HepG2 (cell line): ENCODE results near the gene SLC22A23. TPM values are rescaled to one million over a fixed set of nuclear protein-coding genes. Genes with fewer than 3 reads are reported as not detected.

ENCODE experiments used
- ARNT2 ChIP-seq: sonication (generic); formaldehyde crosslinking; IDR thresholded peaks from 2 replicates; pipeline ENCODE4 v1.8.0; 2022; ENCODE audit warnings: mild to moderate bottlenecking, low read depth, missing genetic modification reagents, moderate library complexity
- BCL6 ChIP-seq: IDR thresholded peaks from 2 replicates; pipeline ENCODE4 v1.6.1; 2016; ENCODE audit warnings: missing genetic modification reagents, missing compliant biosample characterization
- HES4 ChIP-seq: sonication (generic); formaldehyde crosslinking; IDR thresholded peaks from 2 replicates; pipeline ENCODE4 v1.9.0; 2021; ENCODE audit warnings: mild to moderate bottlenecking, missing genetic modification reagents, borderline replicate concordance
- KLF9 ChIP-seq: IDR thresholded peaks from 2 replicates; pipeline ENCODE4 v1.6.1; 2016; ENCODE audit warnings: low read depth
- LCORL ChIP-seq, 2 experiments: fragments of 450-650 bp in 1 of 2; sonication (generic) in 1 of 2; formaldehyde crosslinking in 1 of 2; IDR thresholded peaks; 2 replicates each; pipeline versions ENCODE4 v1.5.0 to v1.6.1; 2017 to 2020; ENCODE audit warnings: antibody characterized with exemption in 1 of 2, missing genetic modification reagents in 1 of 2
- NFKB2 ChIP-seq: sonication (generic); formaldehyde crosslinking; IDR thresholded peaks from 2 replicates; pipeline ENCODE4 v1.4.0; 2020; ENCODE audit warnings: missing genetic modification reagents, borderline replicate concordance
- PCBP2 ChIP-seq: fragments of 200-400 bp; formaldehyde crosslinking; optimal IDR thresholded peaks from 2 replicates; pipeline ENCODE3; 2018; ENCODE audit warnings: low read length, low read depth; ENCODE audit not compliant: poor library complexity, severe bottlenecking
- REPIN1 ChIP-seq: sonication (generic); formaldehyde crosslinking; IDR thresholded peaks from 2 replicates; pipeline ENCODE4 v1.8.0; 2022; ENCODE audit warnings: missing genetic modification reagents, low read depth, mild to moderate bottlenecking, borderline replicate concordance
- SMYD3 ChIP-seq: sonication (generic); formaldehyde crosslinking; IDR thresholded peaks from 2 replicates; pipeline ENCODE4 v1.8.1; 2023; ENCODE audit warnings: mild to moderate bottlenecking, missing genetic modification reagents
- STAT5B ChIP-seq: sonication (generic); formaldehyde crosslinking; IDR thresholded peaks from 2 replicates; pipeline ENCODE4 v1.4.0; 2020; ENCODE audit warnings: missing genetic modification reagents
- ZC3H4 ChIP-seq: sonication (generic); formaldehyde crosslinking; IDR thresholded peaks from 2 replicates; pipeline ENCODE4 v1.4.0; 2020; ENCODE audit warnings: missing genetic modification reagents, borderline replicate concordance
- ZHX1 ChIP-seq: sonication (generic); formaldehyde crosslinking; IDR thresholded peaks from 2 replicates; pipeline ENCODE4 v1.8.1; 2022; ENCODE audit warnings: low read depth, mild to moderate bottlenecking, missing genetic modification reagents
- ZIK1 ChIP-seq: sonication (generic); formaldehyde crosslinking; IDR thresholded peaks from 2 replicates; pipeline ENCODE4 v1.5.0; 2020; ENCODE audit warnings: mild to moderate bottlenecking, low read depth, missing genetic modification reagents, borderline replicate concordance
- ZMYM2 ChIP-seq: sonication (generic); formaldehyde crosslinking; IDR thresholded peaks from 2 replicates; pipeline ENCODE4 v1.8.0; 2022; ENCODE audit warnings: mild to moderate bottlenecking, missing genetic modification reagents
- ZMYM4 ChIP-seq: sonication (generic); formaldehyde crosslinking; IDR thresholded peaks from 2 replicates; pipeline ENCODE4 v1.8.1; 2023; ENCODE audit warnings: mild to moderate bottlenecking, missing genetic modification reagents
- ZNF24 ChIP-seq: fragments of 450-650 bp; IDR thresholded peaks from 2 replicates; pipeline ENCODE4 v1.6.1; 2017; ENCODE audit warnings: antibody characterized with exemption, mild to moderate bottlenecking
- ZNF337 ChIP-seq: sonication (generic); formaldehyde crosslinking; IDR thresholded peaks from 2 replicates; pipeline ENCODE4 v1.5.1; 2020; ENCODE audit warnings: missing genetic modification reagents, low read depth, mild to moderate bottlenecking, borderline replicate concordance
- ZNF350 ChIP-seq: sonication (generic); formaldehyde crosslinking; IDR thresholded peaks from 2 replicates; pipeline ENCODE4 v1.4.0; 2020; ENCODE audit warnings: mild to moderate bottlenecking, low read depth, missing genetic modification reagents, borderline replicate concordance
- ZNF496 ChIP-seq: sonication (generic); formaldehyde crosslinking; IDR thresholded peaks from 2 replicates; pipeline ENCODE4 v1.8.1; 2023; ENCODE audit warnings: mild to moderate bottlenecking, moderate library complexity, missing genetic modification reagents; ENCODE audit not compliant: insufficient replicate concordance
- polyA plus RNA-seq, 8 experiments: library from polyadenylated mRNA; depleted of rRNA in 3 of 8; stranded (reverse) in 7 of 8; unstranded in 1 of 8; fragments of >200 nt; fragmentation: Illumina TruSeq in 4 of 8; extraction: Trizol in 4 of 8; gene quantifications; 2 replicates each; pipeline versions ENCODE4 v1.2.1 to v1.2.3, GENCODE V29; 2011 to 2016; ENCODE audit warnings: low read depth in 4 of 8, missing spikeins in 1 of 8, mixed read lengths in 1 of 8; ENCODE audit not compliant: insufficient read depth in 1 of 8
- total RNA-seq, 5 experiments: library from RNA; depleted of rRNA; stranded (reverse); fragments of >200 nt; fragmentation: Illumina TruSeq; extraction: Trizol; gene quantifications; 2 replicates each; pipeline ENCODE4 v1.2.3, GENCODE V29; 2016; ENCODE audit warnings: low read depth in 1 of 5
- TF ChIP-seq, protein P1 (sequence below): sonication (generic); formaldehyde crosslinking; IDR thresholded peaks from 2 replicates; pipeline ENCODE4 v1.4.0; 2020; ENCODE audit warnings: missing genetic modification reagents, borderline replicate concordance
- TF ChIP-seq, protein P2 (sequence below): sonication (generic); formaldehyde crosslinking; IDR thresholded peaks from 2 replicates; pipeline ENCODE4 v1.5.0; 2020; ENCODE audit warnings: mild to moderate bottlenecking, missing genetic modification reagents, borderline replicate concordance

The SLC22A23 gene
- total and polyA plus RNA-seq, 2 of the 13 experiments (the other 11 are each of a cell fraction or from before 2014, with no cell fraction given), result 11.8 to 17.5 TPM

DNA sequence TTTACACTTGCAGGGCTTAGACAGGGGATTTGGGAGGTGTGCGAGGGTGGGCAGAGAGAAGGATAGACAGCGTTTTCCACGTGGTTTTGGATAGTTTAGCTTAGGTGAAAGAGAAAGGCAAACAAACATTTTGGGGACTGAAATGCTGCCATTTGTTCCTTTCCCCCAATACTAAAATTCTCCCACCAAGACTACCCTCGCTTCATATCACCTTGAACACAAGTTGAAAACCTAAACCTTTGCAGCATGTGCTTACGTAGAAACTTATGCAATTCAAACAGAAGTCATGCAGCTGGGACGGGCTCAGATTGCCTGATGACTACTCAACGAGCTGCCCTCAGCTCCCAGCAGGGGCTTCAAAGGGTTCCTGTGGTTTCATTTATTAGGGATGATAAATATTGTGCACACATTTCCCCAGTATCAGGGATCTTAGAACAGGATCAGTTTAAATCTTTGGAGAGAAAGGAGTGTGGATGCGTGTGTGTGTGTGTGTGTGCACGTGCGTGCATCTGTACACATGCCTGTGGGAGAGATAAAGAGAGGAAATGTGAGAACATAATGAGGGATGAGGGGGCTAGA, 77.3 kb downstream of the SLC22A23 start (continued):
- 0 out of 2 replicates have a peak, but pooled peaks have one; percentile 29 for TF ChIP-seq ARNT2 (CRISPR knock-in tag)
- no peak for TF ChIP-seq ZNF350 (CRISPR knock-in tag)
- TF ChIP-seq, protein P1, sequence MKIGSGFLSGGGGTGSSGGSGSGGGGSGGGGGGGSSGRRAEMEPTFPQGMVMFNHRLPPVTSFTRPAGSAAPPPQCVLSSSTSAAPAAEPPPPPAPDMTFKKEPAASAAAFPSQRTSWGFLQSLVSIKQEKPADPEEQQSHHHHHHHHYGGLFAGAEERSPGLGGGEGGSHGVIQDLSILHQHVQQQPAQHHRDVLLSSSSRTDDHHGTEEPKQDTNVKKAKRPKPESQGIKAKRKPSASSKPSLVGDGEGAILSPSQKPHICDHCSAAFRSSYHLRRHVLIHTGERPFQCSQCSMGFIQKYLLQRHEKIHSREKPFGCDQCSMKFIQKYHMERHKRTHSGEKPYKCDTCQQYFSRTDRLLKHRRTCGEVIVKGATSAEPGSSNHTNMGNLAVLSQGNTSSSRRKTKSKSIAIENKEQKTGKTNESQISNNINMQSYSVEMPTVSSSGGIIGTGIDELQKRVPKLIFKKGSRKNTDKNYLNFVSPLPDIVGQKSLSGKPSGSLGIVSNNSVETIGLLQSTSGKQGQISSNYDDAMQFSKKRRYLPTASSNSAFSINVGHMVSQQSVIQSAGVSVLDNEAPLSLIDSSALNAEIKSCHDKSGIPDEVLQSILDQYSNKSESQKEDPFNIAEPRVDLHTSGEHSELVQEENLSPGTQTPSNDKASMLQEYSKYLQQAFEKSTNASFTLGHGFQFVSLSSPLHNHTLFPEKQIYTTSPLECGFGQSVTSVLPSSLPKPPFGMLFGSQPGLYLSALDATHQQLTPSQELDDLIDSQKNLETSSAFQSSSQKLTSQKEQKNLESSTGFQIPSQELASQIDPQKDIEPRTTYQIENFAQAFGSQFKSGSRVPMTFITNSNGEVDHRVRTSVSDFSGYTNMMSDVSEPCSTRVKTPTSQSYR (CRISPR knock-in tag), result no peak
- TF ChIP-seq ZMYM2 (CRISPR knock-in tag), result no peak
- no peak for TF ChIP-seq ZNF337 (CRISPR knock-in tag)
- no peak for TF ChIP-seq LCORL (IDR thresholded peaks at IDR 0.05)
- no peak for TF ChIP-seq LCORL (CRISPR knock-in tag; IDR thresholded peaks at IDR 0.05)
- no peak for TF ChIP-seq REPIN1
- no peak for TF ChIP-seq ZMYM4 (CRISPR knock-in tag)
- no peak for TF ChIP-seq ZHX1
- TF ChIP-seq KLF9, result no peak
- TF ChIP-seq, protein P2, sequence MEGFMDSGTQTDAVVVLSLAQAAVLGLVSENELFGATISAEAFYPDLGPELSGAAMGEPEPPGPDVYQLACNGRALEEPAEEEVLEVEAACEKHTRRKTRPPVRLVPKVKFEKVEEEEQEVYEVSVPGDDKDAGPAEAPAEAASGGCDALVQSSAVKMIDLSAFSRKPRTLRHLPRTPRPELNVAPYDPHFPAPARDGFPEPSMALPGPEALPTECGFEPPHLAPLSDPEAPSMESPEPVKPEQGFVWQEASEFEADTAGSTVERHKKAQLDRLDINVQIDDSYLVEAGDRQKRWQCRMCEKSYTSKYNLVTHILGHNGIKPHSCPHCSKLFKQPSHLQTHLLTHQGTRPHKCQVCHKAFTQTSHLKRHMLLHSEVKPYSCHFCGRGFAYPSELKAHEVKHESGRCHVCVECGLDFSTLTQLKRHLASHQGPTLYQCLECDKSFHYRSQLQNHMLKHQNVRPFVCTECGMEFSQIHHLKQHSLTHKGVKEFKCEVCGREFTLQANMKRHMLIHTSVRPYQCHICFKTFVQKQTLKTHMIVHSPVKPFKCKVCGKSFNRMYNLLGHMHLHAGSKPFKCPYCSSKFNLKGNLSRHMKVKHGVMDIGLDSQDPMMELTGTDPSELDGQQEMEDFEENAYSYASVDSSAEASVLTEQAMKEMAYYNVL (CRISPR knock-in tag), result 0 out of 2 replicates have a peak, but pooled peaks have one; percentile 55
- TF ChIP-seq ZC3H4 (CRISPR knock-in tag), result no peak
- TF ChIP-seq BCL6 (CRISPR knock-in tag), result peak; percentile 18; the same call in 1 of the 2 replicates
- no peak for TF ChIP-seq ZNF24
- TF ChIP-seq ZNF496, result no peak
- TF ChIP-seq NFKB2 (CRISPR knock-in tag), result no peak
- TF ChIP-seq STAT5B, result no peak
- no peak for TF ChIP-seq PCBP2
- no peak for TF ChIP-seq HES4
- no peak for TF ChIP-seq SMYD3 (CRISPR knock-in tag)
- TF ChIP-seq ZIK1 (CRISPR knock-in tag), result no peak
